GM23248 (cell line): Measurements from ENCODE around the gene EI24. TPM values are rescaled to one million over a fixed set of nuclear protein-coding genes. Genes with fewer than 3 reads are reported as not detected.
A peak's percentile ranks its signal among the peaks of the same experiment; 100 is the strongest.

Experiments used
- DNase-seq: peaks from one replicate; pipeline ENCODE4 v3.0.0-alpha.2; 2015
- H2AFZ ChIP-seq: fragments of 200-600 bp; sonication (generic); 2 replicates; pipeline ENCODE4 v1.6.1; 2016; ENCODE audit warnings: antibody characterized with exemption
- H3F3A ChIP-seq: fragments of 200-600 bp; sonication (generic); 2 replicates; pipeline ENCODE4 v1.6.1; 2016; ENCODE audit warnings: mild to moderate bottlenecking, antibody characterized with exemption, mixed run types; ENCODE audit not compliant: insufficient read depth
- H3K27ac ChIP-seq: fragments of 200-600 bp; sonication (generic); 2 replicates; pipeline ENCODE4 v1.5.1; 2016; ENCODE audit warnings: mild to moderate bottlenecking
- H3K27me3 ChIP-seq: fragments of 200-600 bp; sonication (generic); replicated peaks from 2 replicates; pipeline ENCODE4 v1.6.1; 2016; ENCODE audit warnings: mild to moderate bottlenecking; ENCODE audit not compliant: insufficient read depth
- H3K36me3 ChIP-seq: fragments of 200-600 bp; sonication (generic); 2 replicates; pipeline ENCODE4 v1.6.1; 2016; ENCODE audit warnings: low read depth, mild to moderate bottlenecking
- H3K4me1 ChIP-seq: fragments of 200-600 bp; sonication (generic); 2 replicates; pipeline ENCODE4 v1.6.1; 2016; ENCODE audit warnings: mild to moderate bottlenecking; ENCODE audit not compliant: insufficient read depth
- H3K4me2 ChIP-seq: fragments of 200-600 bp; sonication (generic); one replicate; pipeline ENCODE4 v1.6.1; 2016; ENCODE audit warnings: mild to moderate bottlenecking; ENCODE audit not compliant: unreplicated experiment
- H3K4me3 ChIP-seq: fragments of 200-600 bp; sonication (generic); 2 replicates; pipeline ENCODE4 v1.5.1; 2016; ENCODE audit warnings: mild to moderate bottlenecking
- H3K79me2 ChIP-seq: fragments of 200-600 bp; sonication (generic); 2 replicates; pipeline ENCODE4 v1.6.1; 2016; ENCODE audit warnings: mild to moderate bottlenecking; ENCODE audit not compliant: insufficient read depth
- H3K9ac ChIP-seq: fragments of 200-600 bp; sonication (generic); 2 replicates; pipeline ENCODE4 v1.6.1; 2016; ENCODE audit warnings: mild to moderate bottlenecking
- H3K9me2 ChIP-seq: fragments of 200-600 bp; sonication (generic); 2 replicates; pipeline ENCODE4 v1.6.1; 2016; ENCODE audit warnings: mixed run types, mild to moderate bottlenecking, moderate library complexity; ENCODE audit not compliant: insufficient read depth
- H3K9me3 ChIP-seq: fragments of 200-600 bp; sonication (generic); one replicate; pipeline ENCODE4 v1.6.1; 2017; ENCODE audit warnings: low read depth
- H4K20me1 ChIP-seq: fragments of 200-600 bp; sonication (generic); 2 replicates; pipeline ENCODE4 v1.6.0; 2016; ENCODE audit not compliant: insufficient read depth
- EZH2 ChIP-seq: fragments of 200-600 bp; sonication (generic); IDR thresholded peaks from 2 replicates; pipeline ENCODE4 v1.6.1; 2018; ENCODE audit warnings: antibody characterized with exemption, mild to moderate bottlenecking; ENCODE audit not compliant: insufficient read depth, poor library complexity, severe bottlenecking
- EZH2phosphoT487 ChIP-seq: fragments of 200-600 bp; sonication (generic); IDR thresholded peaks from 2 replicates; pipeline ENCODE4 v1.6.1; 2018; ENCODE audit warnings: antibody characterized with exemption, moderate library complexity, mild to moderate bottlenecking, low read depth; ENCODE audit not compliant: insufficient read depth
- WGBS, 2 experiments: methylation state at CpG; one replicate each; pipeline ENCODE4 v1.1.6; 2015 to 2017; ENCODE audit warnings: low lambda C conversion rate in 2 of 2, low coverage in 1 of 2; ENCODE audit errors: missing lambda C conversion rate in 2 of 2; 5-methylcytosine and 5-hydroxymethylcytosine counted together
- in situ Hi-C: fragments of 300-500 bp; cut with MboI; formaldehyde crosslinking; loops from 2 replicates; pipeline ENCODE4 v1.15.0; 2020
- polyA plus RNA-seq: library from polyadenylated mRNA; unstranded; fragments of >200 nt; fragmentation: Nextera tagmentation; extraction: Ambion mirVana; gene quantifications from 2 replicates; pipeline ENCODE4 v1.2.1, GENCODE V29; 2016
- small RNA-seq: library from RNA; depleted of rRNA; stranded (forward); fragments of <200 nt; gene quantifications from one replicate; pipeline ENCODE3, GENCODE V24; 2014; ENCODE audit warnings: low read depth, low replicate concordance
- total RNA-seq: library from RNA; depleted of rRNA; stranded (reverse); fragments of >200 nt; shearing (Covaris generic); gene quantifications from 2 replicates; pipeline ENCODE4 v1.2.3, GENCODE V29; 2014; rRNA removed

EI24 gene
- total and polyA plus RNA-seq, 2 experiments from 2014 or later, result 139 to 145 TPM

GRCh38 chr11:125625225-125625629 lies 56.0 kb downstream of the EI24 start:
- Histone ChIP-seq H2AFZ (peak overlapping the region; percentile 93), H4K20me1 (no peaks in the 10 kb centered on the region), H3K4me3 (peak overlapping the region; percentile 91), H3K79me2 (peaks cover 24% of the 10 kb centered on the region), H3K9ac (peak overlapping the region; percentile 92), H3K27ac (peak overlapping the region; percentile 91), H3K9me2 (no peaks in the 10 kb centered on the region), H3K4me2 (peak overlapping the region; percentile 91), H3K36me3 (peaks cover 4% of the 10 kb centered on the region; the same call in 1 of the 2 replicates), H3K4me1 (peaks cover 25% of the 10 kb centered on the region), H3F3A (peaks cover 51% of the 10 kb centered on the region), H3K9me3 (no peaks in the 10 kb centered on the region), H3K27me3 (no peaks in the 10 kb centered on the region)
- in situ Hi-C loops, result no loop called here
- WGBS, 2 experiments, result 1 to 2% methylated on average over 19 to 20 of the region's 20 CpGs
- DNase-seq, result no peak
- TF ChIP-seq EZH2 (no peak), EZH2phosphoT487 (no peak)

- Histone ChIP-seq H2AFZ (peak overlapping the region; percentile 93), H3K9ac (peak overlapping the region; percentile 92), H3K4me3 (peak overlapping the region; percentile 91), H3K9me2 (no peaks in the 10 kb centered on the region), H3K9me3 (no peaks in the 10 kb centered on the region), H3K4me2 (peak overlapping the region; percentile 91), H3K4me1 (peaks cover 25% of the 10 kb centered on the region), H4K20me1 (no peaks in the 10 kb centered on the region), H3K27ac (peak overlapping the region; percentile 91), H3F3A (peaks cover 46% of the 10 kb centered on the region), H3K27me3 (no peaks in the 10 kb centered on the region), H3K36me3 (no peaks in the 10 kb centered on the region), H3K79me2 (peaks cover 24% of the 10 kb centered on the region)
- WGBS, 2 experiments, result 0 to 1% methylated on average over 43 to 50 of the region's 51 CpGs
- peak; percentile 96 for DNase-seq
- TF ChIP-seq EZH2phosphoT487 (no peak), EZH2 (no peak)
- in situ Hi-C loops, result no loop called here
These were observed 56.5 kb downstream of the EI24 start for GRCh38 chr11:125625630-125626287.

- DNase-seq, result peak; percentile 72
- no peak for TF ChIP-seq EZH2phosphoT487
- TF ChIP-seq EZH2, result no peak
- WGBS, 2 experiments, result 0% methylated on average over 12 to 18 of the region's 18 CpGs
- Histone ChIP-seq H3K4me1 (peaks cover 23% of the 10 kb centered on the region), H3K27ac (peak overlapping the region; percentile 91), H3K9ac (peak overlapping the region; percentile 92), H3K9me3 (no peaks in the 10 kb centered on the region), H3K4me2 (peak overlapping the region; percentile 91), H3K36me3 (no peaks in the 10 kb centered on the region), H3K27me3 (no peaks in the 10 kb centered on the region), H3F3A (peaks cover 39% of the 10 kb centered on the region), H4K20me1 (no peaks in the 10 kb centered on the region), H3K79me2 (peaks cover 24% of the 10 kb centered on the region), H3K4me3 (peak overlapping the region; percentile 91), H3K9me2 (no peaks in the 10 kb centered on the region), H2AFZ (peak overlapping the region; percentile 93)
- in situ Hi-C loops, result no loop called here
These were observed 57.1 kb downstream of the EI24 start for GRCh38 chr11:125626288-125626950.

- Histone ChIP-seq H3K4me3 (peak overlapping the region; percentile 91), H2AFZ (peak overlapping the region; percentile 93), H3K36me3 (no peaks in the 10 kb centered on the region), H3K4me1 (peaks cover 14% of the 10 kb centered on the region), H4K20me1 (no peaks in the 10 kb centered on the region), H3K9me2 (no peaks in the 10 kb centered on the region), H3K9me3 (no peaks in the 10 kb centered on the region), H3K27ac (peak overlapping the region; percentile 91), H3F3A (peaks cover 31% of the 10 kb centered on the region), H3K4me2 (peak overlapping the region; percentile 91), H3K79me2 (peaks cover 24% of the 10 kb centered on the region), H3K27me3 (no peaks in the 10 kb centered on the region), H3K9ac (peak overlapping the region; percentile 92)
- TF ChIP-seq EZH2phosphoT487 (no peak), EZH2 (no peak)
- 67 to 69% methylated on average over 7 of the region's 7 CpGs for WGBS, 2 experiments
- in situ Hi-C loops, result no loop called here
- peak; percentile 7 for DNase-seq
These were observed 58.1 kb downstream of the EI24 start for GRCh38 chr11:125627236-125627910.

Small RNAs within 50 kb of the gene (small RNA-seq; reads per million reads assigned to genes)
- not detected for gene RNU6-1156P

Other genes starting within 250 kb of the EI24 start
- gene FEZ1, start 73.2 kb upstream of the EI24 start, total RNA-seq, result 35.9 and 53.9 TPM in 2 replicates
- gene FEZ1, start 73.2 kb upstream of the EI24 start, polyA plus RNA-seq, result 58.8 and 64.1 TPM in 2 replicates
- 289 and 309 TPM in 2 replicates for gene STT3A, start 23.4 kb downstream of the EI24 start, total RNA-seq
- gene STT3A, start 23.4 kb downstream of the EI24 start, polyA plus RNA-seq, result 245 and 258 TPM in 2 replicates
- 16.8 and 23.4 TPM in 2 replicates for gene CHEK1, start 55.7 kb downstream of the EI24 start, total RNA-seq
- gene CHEK1, start 55.7 kb downstream of the EI24 start, polyA plus RNA-seq, result 15.1 and 16.8 TPM in 2 replicates
- not detected in 2 replicates for gene ACRV1, start 111.4 kb downstream of the EI24 start, total RNA-seq
- gene ACRV1, start 111.4 kb downstream of the EI24 start, polyA plus RNA-seq, result 0.10 and 0.22 TPM in 2 replicates
- not detected in 2 replicates for gene PATE1, start 176.8 kb downstream of the EI24 start, total RNA-seq
- gene PATE1, start 176.8 kb downstream of the EI24 start, polyA plus RNA-seq, result not detected in 2 replicates
- not detected in 2 replicates for gene PATE2, start 209.4 kb downstream of the EI24 start, total RNA-seq
- not detected in 2 replicates for gene PATE2, start 209.4 kb downstream of the EI24 start, polyA plus RNA-seq
- not detected in 2 replicates for gene PATE3, start 218.7 kb downstream of the EI24 start, total RNA-seq
- gene PATE3, start 218.7 kb downstream of the EI24 start, polyA plus RNA-seq, result not detected in 2 replicates